Limb (tissue), 2 donors: ENCODE measurements around the gene BAD.

ENCODE experiments used
- DNase-seq, 2 donors: peaks; one replicate each; pipeline ENCODE4 v3.0.0-alpha.2; 2016; ENCODE audit errors: extremely low spot score in 2 of 2

The BAD gene

DNA sequence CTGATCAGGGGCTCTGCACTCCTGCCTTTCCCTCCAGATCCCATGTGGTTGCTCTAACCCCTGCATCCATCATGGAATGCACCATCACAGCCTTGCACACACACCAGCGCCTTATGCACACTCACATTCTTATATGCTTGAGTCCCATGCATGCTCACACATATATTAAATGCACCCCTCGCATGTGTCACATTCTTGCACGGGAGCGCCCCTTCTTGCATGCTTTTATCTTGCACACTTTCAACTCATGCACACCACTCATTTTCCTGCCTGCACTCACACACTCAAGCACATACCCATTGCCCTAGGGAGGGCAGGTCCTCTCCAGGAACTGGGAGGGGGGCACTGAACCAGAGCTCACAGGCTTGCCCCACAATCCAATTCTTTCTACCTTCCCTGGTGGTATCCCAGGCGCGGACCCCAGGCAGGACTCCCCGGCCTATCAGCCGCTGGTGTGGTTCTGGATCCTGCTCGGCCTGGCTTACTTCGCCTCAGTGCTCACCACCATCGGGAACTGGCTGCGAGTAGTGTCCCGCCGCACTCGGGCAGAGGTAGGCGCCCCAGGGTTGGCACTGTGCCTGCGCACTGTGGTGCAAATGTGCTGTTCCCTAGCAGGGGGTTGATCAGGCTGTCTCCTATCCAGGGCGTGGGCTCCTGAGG is 13.4 kb upstream of the BAD start:
- no peak for DNase-seq

GRCh38 chr11:64296830-64297698 is 12.6 kb upstream of the BAD start:
- no peak for DNase-seq

DNA sequence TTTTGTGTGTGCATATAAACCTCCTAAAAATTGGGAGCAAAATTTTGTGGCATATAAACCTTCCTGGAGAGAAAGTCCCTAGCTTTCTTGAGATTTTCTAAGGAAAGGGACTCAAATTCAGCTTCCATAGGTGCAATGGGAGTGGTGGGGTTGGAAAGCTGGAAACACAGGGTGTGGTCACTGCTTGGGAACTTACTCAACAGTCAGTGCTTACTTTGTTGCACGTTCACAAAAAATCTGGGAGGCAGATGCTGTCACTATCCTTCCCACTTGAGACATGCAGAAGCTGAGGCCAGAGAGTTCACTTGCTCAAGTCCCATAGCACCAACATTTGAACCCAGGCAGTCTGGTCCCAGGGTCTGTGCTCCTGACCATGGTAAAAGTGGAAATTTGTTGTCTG is 11.8 kb upstream of the BAD start:
- no peak for DNase-seq

DNA sequence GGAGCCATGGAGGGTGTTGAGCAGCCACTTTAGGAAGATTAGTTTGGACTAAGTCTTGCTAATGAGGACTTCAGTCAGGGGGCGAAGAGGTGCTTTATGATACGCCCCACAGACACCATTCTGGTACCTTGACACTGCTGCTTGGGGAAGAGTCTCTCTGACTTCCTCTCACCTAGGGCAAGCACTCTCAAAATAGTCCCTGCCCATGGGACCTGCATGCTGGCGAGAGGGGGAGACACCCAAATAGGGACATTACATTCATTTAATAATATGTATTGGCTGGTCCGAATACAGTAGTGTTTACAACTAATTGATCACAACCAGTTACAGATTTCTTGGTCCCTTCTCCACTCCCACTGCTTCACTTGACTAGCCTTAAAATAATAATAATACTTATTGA is 11.3 kb upstream of the BAD start:
- DNase-seq = no peak

GRCh38 chr11:64294774-64295173 is 10.3 kb upstream of the BAD start:
- no peak for DNase-seq

- DNase-seq = no peak
Measured at GRCh38 chr11:64292460-64293254, 8.2 kb upstream of the BAD start.

DNA sequence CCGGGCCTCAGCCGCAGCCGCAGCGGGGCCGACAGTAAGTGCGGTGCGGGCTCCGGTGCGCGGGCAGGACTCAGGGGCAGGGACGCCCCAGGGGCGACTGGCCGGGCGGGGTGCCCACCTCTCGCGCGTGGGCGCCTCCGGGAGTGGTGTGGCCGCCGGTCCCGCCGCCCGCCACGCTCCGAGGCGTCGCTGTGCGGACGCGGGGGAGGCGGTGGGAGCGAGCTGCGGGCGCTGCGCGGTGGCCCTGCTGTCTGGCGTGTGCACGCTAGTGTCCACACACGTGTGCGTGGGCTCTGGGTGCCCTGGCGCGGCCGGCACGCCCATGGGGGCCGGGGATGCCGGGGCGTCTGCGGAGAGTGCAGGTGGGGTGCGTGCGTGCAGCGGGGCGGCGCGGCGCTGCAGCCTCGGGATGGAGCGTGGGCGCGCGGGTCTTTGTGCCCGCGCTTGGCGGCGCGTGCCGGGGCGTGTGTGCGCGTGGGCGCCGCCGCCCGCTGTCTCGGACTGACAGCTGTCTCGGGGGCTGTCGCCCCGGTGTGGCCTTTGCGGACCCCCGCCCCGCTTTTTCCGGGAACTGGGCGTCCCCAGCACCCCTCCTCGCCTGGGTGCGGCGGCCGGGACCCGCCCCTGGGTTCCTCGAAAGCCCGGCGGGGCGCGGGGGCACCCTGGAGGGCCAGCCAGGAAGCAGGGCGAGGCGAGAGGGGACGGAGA is 7.4 kb upstream of the BAD start:
- DNase-seq = peak in 1 of 2 donors; percentile 57

DNA sequence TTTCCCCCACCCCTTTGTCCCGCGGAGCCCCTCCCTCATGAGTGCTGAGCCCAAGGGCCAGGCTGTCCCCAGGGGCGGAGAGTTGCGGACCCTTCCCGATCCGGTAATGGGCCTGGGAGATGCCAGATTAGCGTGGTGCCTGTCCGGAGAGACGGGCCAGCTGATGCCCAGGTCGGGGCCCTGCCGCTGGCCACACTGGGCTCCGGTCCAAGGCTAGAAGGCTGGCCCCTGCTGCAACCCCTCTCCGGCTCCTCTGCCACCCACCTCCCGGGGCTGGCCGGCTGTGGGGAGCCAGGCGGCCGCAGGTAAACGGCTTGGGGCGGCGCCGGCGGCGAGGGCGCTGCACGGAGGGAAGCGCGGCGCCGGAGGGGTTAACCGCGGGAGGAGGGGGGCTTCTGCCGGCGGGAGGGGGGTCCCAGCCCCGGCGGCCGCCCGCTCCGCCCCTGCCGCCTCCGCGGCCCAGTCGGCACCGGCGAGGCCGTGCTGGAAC is 6.8 kb upstream of the BAD start, which contains the start of gene KCNK4:
Gene KCNK4 (plus strand): TSS at position 41 of the 490 bp plus-strand sequence. CDS start 1,717 bp downstream, outside the sequence.
- DNase-seq = no peak

DNA sequence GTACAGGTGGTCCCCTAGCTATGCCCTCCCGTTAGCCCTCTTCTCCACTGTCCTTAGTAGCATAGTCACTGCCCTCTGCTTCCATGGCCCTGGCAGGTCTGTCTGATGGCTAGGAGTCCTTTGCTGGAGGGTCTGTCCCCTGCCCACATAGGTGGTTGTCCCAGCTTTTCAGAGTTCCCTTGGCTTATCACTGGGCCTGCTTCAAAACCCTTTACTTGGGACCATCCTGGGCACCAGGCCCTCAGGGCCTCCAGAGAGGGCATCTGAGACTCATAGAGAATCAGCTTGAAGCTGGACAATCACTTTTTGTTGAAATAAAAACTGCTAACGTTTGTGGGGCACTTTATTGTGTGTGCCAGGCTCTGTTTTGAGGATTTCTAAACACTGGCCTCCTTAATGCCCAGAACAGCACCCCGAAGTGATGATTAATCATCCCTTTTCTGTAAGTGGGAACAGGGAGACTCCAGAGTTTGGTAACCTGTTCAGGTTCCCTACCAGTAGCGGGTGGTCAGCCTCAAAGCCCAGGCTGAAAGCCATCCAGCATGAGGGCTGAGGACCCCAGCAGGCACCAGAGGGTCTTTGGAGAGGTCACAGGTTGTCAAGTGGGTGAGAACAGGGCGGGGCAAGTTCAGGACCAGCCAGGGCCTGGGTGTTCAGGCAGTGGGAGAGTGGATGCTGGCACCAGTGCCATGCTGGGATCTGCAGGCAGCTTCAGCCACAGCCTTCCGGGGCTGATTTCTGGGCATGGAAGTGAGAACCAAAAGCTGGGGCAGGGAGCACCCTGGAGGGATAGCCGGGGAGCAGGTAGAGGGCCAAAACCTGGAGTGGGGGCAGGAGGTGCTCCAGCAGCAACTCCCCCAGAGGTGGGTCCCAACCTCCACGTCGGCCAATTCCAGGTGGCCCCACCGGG is 6.1 kb upstream of the BAD start:
- DNase-seq = no peak

DNA sequence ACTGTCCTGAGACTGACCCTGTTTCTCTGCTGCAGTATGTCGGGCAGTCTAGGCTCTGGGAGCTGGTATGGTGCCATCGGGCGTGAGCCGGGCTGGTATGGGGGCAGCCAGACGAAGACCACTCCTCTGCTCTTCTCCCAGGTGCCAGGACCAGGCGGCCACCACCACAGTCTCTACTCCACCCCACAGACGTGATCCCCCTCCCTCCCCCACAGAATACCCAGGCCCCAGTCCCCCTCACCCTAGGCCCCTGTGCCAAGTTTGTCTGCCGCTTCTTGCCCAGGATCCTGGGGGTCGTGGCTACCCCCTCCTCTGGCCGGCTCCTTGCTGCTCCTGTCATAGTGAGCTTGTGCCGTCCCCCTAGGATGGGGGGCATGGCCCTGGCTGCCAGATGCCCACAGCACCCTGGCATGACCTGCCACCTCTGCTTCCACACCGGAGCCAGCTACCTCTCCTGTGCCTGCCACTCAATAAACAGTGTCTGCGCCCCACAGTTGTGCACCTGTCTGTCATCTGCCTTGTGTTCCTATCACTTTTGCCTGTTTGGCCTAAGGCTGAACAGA is 4.6 kb upstream of the BAD start:
- no peak for DNase-seq

DNA sequence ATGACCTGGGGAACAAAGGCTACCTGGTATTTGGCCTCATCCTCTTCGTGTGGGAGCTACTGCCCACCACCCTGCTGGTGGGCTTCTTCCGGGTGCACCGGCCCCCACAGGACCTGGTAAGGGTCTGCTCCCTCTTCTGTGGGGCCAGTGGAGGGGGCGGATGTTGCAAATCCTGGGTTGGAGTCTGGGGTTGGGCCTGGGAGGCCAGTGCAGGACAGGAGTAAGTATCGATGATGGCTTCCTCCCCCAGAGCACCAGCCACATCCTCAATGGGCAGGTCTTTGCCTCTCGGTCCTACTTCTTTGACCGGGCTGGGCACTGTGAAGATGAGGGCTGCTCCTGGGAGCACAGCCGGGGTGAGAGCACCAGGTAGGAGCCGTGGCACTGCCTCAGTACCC is 3.9 kb upstream of the BAD start:
- no peak for DNase-seq

DNA sequence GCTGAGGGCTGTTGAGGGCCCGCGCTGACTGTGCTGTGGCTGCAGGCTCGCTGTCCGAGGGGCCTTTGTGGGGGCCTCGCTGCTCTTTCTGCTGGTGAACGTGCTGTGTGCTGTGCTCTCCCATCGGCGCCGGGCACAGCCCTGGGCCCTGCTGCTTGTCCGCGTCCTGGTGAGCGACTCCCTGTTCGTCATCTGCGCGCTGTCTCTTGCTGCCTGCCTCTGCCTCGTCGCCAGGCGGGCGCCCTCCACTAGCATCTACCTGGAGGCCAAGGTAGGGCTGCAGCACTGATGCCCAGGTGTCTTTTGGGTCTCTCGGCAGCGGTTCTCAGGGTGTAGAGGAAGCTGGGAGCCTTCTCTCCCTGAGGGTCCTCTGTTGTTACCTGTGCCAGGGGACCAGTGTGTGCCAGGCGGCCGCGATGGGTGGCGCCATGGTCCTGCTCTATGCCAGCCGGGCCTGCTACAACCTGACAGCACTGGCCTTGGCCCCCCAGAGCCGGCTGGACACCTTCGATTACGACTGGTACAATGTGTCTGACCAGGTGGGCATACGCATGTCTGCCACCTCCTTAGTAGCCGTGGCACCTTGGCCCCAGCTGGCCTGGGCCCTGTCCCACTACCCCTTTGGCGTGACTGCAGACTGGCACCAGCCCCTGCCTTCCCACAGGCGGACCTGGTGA is 3.3 kb upstream of the BAD start:
- no peak for DNase-seq

- DNase-seq = no peak
Measured at GRCh38 chr11:64286801-64287159, 2.3 kb upstream of the BAD start.

DNA sequence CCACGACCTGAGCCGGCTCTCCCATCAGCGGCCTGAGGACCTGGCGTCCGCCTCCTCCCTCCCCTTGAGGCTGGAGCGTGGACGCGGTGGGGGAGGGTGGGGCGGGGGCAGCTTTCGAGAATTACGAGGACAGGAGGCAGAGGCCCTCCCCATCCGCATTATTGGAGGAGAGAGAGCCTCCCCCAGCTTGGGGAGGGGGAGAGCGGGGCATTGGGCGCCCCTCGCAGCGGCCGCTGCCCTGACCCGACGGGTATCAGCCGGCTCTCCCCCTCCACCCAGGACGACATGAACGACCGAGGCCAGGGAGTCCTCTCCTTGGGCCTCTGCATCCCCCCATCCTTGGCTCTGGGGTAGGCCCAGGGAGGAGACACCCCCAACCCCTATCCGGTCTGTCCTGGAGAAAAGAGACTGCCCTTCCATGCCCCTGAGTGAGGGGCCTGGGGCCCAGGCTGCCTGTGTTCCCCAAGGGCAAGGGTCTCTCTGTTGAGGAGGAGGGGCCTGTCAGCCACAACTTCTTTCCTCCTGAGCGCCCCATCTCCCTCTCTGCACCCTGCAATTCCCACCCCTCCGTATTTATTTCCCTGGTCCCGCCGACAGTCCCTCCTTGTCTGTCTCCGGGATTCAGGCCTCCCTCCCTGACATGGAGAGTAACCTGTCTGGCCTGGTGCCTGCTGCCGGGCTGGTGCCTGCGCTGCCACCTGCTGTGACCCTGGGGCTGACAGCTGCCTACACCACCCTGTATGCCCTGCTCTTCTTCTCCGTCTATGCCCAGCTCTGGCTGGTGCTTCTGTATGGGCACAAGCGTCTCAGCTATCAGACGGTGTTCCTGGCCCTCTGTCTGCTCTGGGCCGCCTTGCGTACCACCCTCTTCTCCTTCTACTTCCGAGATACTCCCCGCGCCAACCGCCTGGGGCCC is 1.7 kb upstream of the BAD start:
- no peak for DNase-seq

GRCh38 chr11:64284962-64285884 is 758 bp upstream of the BAD start, which contains the start of gene GPR137:
GPR137 (plus strand) TSS chr11:64285848; CDS start chr11:64286525, 677 bp downstream.
- peak; percentile 84 to 96 for DNase-seq

DNA sequence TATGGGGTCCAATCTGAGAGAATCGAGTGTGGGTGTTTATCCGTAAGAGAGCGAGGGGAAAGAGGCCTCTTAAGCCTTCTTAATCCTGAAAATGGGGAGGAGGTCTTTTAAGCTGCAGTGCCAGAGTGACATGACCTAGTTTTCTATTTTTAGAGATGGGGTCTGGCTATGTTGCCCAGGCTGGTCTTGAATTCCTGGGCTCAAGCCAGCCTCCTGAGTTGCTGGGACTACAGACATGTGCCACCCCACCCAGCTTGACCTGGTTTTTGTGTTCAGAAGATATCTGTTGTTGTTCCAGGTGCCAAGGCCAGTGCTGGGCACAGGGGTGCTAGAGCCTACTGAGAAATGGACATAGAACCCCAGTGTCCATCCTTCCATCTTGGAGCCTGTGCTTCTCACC is 1.4 kb downstream of the BAD start:
- DNase-seq = no peak
